ENCODE data around the gene ZNF821. TPM values are rescaled to one million over a fixed set of nuclear protein-coding genes. Genes with fewer than 3 reads are reported as not detected.
A peak's percentile ranks its signal among the peaks of the same experiment; 100 is the strongest.

Gene ZNF821
- total RNA-seq, 3 donors from 2014 or later = 3.7 to 11.1 (median 9.8) TPM

- no peak for DNase-seq (ENCODE audit: low spot score in 2 of 2)
- peak overlapping the region; percentile 74 to 88 for H3K27ac ChIP-seq
- TF ChIP-seq POLR2AphosphoS5 (IDR thresholded peaks at IDR 0.05) (no peak), CTCF (IDR thresholded peaks at IDR 0.05) (no peak), POLR2A (IDR thresholded peaks at IDR 0.05) (no peak)
- no peaks in the 10 kb centered on the region for H3K9me3 ChIP-seq
- H3K4me3 ChIP-seq = no peak overlapping the region
- peaks cover 10 to 21% of the 10 kb centered on the region in 2 donors for H3K4me1 ChIP-seq
- no peaks in the 10 kb centered on the region for H3K27me3 ChIP-seq
- H3K36me3 ChIP-seq = no peaks in the 10 kb centered on the region
- intact Hi-C loops (cut with DNase I; ENCODE audit: low total_unique reads) = no loop called here
These were observed 45.1 kb upstream of the ZNF821 start for GRCh38 chr16:71929048-71929447.

DNA sequence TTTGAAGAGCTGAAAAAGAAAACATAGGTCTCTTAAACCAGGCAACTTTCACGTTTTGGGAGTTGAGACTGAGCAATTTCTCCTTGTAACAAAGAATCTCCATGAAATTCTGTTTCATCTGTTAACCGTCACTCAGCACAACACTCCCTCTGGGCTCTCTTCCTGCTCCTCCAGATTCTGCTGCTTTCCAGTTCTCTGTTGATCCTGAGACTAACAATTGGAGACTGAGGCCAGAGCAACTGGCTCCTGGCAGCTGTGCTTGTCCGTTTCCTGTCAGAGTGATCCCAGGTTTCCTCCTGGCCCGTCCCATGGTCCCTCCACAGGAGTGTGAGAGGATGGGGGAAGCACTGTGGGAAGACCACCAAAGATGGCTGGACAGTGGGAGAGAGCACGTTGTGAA lies 43.8 kb upstream of the ZNF821 start:
- Histone ChIP-seq H3K4me1 (peaks cover 10 to 21% of the 10 kb centered on the region in 2 donors), H3K9me3 (no peaks in the 10 kb centered on the region), H3K27me3 (no peaks in the 10 kb centered on the region), H3K4me3 (no peak overlapping the region), H3K36me3 (peaks cover 6% of the 10 kb centered on the region), H3K27ac (peak overlapping the region; percentile 74 to 88)
- DNase-seq (ENCODE audit: low spot score in 2 of 2) = no peak
- intact Hi-C loops (cut with DNase I; ENCODE audit: low total_unique reads) = no loop called here
- TF ChIP-seq CTCF (IDR thresholded peaks at IDR 0.05) = no peak
- TF ChIP-seq POLR2AphosphoS5 (IDR thresholded peaks at IDR 0.05) = peak in 1 of 3 donors; percentile 0
- TF ChIP-seq POLR2A (IDR thresholded peaks at IDR 0.05) = no peak

GRCh38 chr16:71927383-71927782 lies 43.4 kb upstream of the ZNF821 start:
- H3K4me3 ChIP-seq = no peak overlapping the region
- no peaks in the 10 kb centered on the region for H3K27me3 ChIP-seq
- H3K36me3 ChIP-seq = peaks cover 6% of the 10 kb centered on the region
- no peaks in the 10 kb centered on the region for H3K9me3 ChIP-seq
- TF ChIP-seq CTCF (IDR thresholded peaks at IDR 0.05) = no peak
- TF ChIP-seq POLR2AphosphoS5 (IDR thresholded peaks at IDR 0.05) = peak in 1 of 3 donors; percentile 53
- peaks cover 10 to 21% of the 10 kb centered on the region in 2 donors for H3K4me1 ChIP-seq
- H3K27ac ChIP-seq = peak overlapping the region; percentile 74 to 88
- DNase-seq (ENCODE audit: low spot score in 2 of 2) = peak; percentile 70 to 86
- intact Hi-C loops (cut with DNase I; ENCODE audit: low total_unique reads) = no loop called here

GRCh38 chr16:71924710-71925109 lies 40.7 kb upstream of the ZNF821 start:
- Histone ChIP-seq H3K36me3 (peaks cover 6% of the 10 kb centered on the region), H3K4me1 (peaks cover 10 to 16% of the 10 kb centered on the region in 2 donors), H3K27ac (peak overlapping the region; percentile 50 to 58), H3K27me3 (no peaks in the 10 kb centered on the region), H3K9me3 (no peaks in the 10 kb centered on the region), H3K4me3 (no peak overlapping the region)
- intact Hi-C loops (cut with DNase I; ENCODE audit: low total_unique reads) = no loop called here
- TF ChIP-seq POLR2AphosphoS5 (IDR thresholded peaks at IDR 0.05) = no peak
- no peak for DNase-seq (ENCODE audit: low spot score in 2 of 2)

DNA sequence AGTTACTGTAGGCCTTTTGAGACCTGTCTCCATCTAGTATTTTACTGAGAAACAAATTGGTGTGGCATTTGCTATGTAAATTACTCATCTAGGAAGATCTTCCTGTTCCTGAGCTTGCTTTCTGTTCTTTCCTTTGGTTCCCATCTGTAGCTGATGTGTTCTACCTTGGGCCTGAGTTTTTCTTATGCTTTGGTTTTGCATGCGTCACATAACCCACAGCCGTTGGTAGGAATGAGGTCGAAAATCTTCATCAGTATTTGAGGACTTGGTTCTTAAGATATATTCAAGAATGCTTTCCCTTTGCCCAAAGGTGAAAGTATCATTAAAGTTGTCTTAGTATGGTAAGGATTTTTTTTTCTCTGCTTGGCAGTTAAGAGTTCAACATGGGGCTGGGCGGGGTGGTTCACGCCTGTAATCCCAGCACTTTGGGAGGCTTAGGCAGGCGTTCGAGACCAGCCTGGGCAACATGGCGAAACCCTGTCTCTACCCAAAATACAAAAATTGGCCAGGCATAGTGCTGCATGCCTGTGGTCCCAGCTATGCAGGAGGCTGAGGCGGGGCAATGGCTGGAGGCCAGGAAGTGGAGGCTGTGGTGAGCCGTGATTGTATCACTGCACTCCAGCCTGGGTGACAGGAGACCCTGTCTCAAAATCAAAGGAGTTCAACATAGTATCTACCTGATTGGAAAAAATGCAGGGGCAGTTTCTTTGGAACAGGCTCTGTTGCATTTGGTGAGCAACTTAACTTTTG lies 40.1 kb upstream of the ZNF821 start:
- DNase-seq (ENCODE audit: low spot score in 2 of 2) = peak in 1 of 2 donors; percentile 72

More for the DNA sequence above, 40.1 kb upstream of the ZNF821 start:
- Histone ChIP-seq H3K4me3 (no peak overlapping the region), H3K9me3 (no peaks in the 10 kb centered on the region), H3K27ac (peak overlapping the region; percentile 50 to 58), H3K4me1 (peaks cover 10 to 16% of the 10 kb centered on the region in 2 donors), H3K36me3 (peaks cover 6% of the 10 kb centered on the region), H3K27me3 (no peaks in the 10 kb centered on the region)
- TF ChIP-seq POLR2AphosphoS5 (IDR thresholded peaks at IDR 0.05) = no peak
- TF ChIP-seq POLR2A (IDR thresholded peaks at IDR 0.05) = no peak
- no peak for TF ChIP-seq CTCF (IDR thresholded peaks at IDR 0.05)
- intact Hi-C loops (cut with DNase I; ENCODE audit: low total_unique reads) = no loop called here

Measured in breast epithelium (tissue), 4 donors.